Panc1 (cell line): ENCODE data around the gene SASH3.

Experiments used
- POLR2AphosphoS5 ChIP-seq: IDR thresholded peaks from 2 replicates; pipeline ENCODE4 v1.6.1; 2012; ENCODE audit warnings: mild to moderate bottlenecking, low read depth, low read length, moderate library complexity
- TCF7L2 ChIP-seq: IDR thresholded peaks from 2 replicates; pipeline ENCODE4 v1.6.1; 2011; ENCODE audit warnings: mild to moderate bottlenecking, low read depth, low read length, inconsistent platforms
- TF ChIP-seq, protein P1 (sequence below): fragments of 450-650 bp; IDR thresholded peaks from 2 replicates; pipeline ENCODE4 v1.5.1; 2017; ENCODE audit warnings: mild to moderate bottlenecking
- TF ChIP-seq, protein P2 (sequence below), 2 experiments: IDR thresholded peaks; 2 replicates each; pipeline ENCODE4 v1.6.1; 2011 to 2012; ENCODE audit warnings: low read depth in 2 of 2, control low read depth in 1 of 2, low read length in 1 of 2, mild to moderate bottlenecking in 1 of 2, moderate library complexity in 1 of 2; ENCODE audit not compliant: insufficient read depth in 1 of 2

DNA sequence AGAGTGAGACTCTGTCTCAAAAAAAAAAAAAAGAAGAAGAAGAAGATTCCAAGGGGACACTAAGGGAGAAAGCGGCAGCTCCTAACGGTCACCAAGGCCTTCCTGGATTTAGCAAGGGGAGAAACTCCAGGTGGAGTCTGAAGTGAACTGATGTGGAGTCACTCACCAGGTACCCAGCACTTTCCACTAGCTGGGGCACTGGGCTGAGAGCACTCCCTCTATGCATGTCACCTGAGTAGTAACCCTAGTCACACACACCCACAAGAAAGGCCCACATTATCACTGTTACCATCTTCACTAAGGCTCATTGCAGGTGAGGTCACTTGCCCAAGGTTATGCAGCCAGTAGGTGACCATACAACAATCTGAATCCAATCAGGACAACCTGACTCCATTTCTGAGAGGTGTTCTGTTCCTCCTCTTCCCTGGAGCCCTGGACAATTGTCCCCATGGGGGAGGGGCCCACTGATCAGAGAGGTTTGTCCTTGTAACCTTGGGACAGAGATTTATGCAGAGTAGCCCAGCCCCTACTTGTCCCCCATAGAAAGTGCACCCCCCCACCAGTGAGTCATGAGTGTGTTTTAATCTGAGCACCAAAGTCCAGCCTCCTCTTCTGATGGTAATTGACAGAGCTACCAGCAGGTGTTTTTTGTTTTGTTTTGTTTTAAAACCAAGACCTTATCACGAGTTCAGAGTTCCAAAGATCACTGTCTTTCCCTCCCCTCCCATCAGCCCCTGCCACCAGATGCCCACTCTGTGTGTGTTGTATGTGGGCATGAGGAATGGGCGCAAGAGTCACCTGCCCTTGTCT, 5.9 kb upstream of the SASH3 start:
- TF ChIP-seq, protein P1, sequence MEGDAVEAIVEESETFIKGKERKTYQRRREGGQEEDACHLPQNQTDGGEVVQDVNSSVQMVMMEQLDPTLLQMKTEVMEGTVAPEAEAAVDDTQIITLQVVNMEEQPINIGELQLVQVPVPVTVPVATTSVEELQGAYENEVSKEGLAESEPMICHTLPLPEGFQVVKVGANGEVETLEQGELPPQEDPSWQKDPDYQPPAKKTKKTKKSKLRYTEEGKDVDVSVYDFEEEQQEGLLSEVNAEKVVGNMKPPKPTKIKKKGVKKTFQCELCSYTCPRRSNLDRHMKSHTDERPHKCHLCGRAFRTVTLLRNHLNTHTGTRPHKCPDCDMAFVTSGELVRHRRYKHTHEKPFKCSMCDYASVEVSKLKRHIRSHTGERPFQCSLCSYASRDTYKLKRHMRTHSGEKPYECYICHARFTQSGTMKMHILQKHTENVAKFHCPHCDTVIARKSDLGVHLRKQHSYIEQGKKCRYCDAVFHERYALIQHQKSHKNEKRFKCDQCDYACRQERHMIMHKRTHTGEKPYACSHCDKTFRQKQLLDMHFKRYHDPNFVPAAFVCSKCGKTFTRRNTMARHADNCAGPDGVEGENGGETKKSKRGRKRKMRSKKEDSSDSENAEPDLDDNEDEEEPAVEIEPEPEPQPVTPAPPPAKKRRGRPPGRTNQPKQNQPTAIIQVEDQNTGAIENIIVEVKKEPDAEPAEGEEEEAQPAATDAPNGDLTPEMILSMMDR, result no peak
- TF ChIP-seq, protein P2, sequence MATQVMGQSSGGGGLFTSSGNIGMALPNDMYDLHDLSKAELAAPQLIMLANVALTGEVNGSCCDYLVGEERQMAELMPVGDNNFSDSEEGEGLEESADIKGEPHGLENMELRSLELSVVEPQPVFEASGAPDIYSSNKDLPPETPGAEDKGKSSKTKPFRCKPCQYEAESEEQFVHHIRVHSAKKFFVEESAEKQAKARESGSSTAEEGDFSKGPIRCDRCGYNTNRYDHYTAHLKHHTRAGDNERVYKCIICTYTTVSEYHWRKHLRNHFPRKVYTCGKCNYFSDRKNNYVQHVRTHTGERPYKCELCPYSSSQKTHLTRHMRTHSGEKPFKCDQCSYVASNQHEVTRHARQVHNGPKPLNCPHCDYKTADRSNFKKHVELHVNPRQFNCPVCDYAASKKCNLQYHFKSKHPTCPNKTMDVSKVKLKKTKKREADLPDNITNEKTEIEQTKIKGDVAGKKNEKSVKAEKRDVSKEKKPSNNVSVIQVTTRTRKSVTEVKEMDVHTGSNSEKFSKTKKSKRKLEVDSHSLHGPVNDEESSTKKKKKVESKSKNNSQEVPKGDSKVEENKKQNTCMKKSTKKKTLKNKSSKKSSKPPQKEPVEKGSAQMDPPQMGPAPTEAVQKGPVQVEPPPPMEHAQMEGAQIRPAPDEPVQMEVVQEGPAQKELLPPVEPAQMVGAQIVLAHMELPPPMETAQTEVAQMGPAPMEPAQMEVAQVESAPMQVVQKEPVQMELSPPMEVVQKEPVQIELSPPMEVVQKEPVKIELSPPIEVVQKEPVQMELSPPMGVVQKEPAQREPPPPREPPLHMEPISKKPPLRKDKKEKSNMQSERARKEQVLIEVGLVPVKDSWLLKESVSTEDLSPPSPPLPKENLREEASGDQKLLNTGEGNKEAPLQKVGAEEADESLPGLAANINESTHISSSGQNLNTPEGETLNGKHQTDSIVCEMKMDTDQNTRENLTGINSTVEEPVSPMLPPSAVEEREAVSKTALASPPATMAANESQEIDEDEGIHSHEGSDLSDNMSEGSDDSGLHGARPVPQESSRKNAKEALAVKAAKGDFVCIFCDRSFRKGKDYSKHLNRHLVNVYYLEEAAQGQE (IDR thresholded peaks at IDR 0.05; ENCODE audit: insufficient read depth in 1 of 2, low read depth in 2 of 2, low read length in 1 of 2), result no peak
- TF ChIP-seq POLR2AphosphoS5 (no peak), TCF7L2 (no peak)
